GF-D8 (cell line): ENCODE data around the gene SNX13.
"Not testable (repeated sequence)": the region's sequence is repeated elsewhere in the genome, so short reads cannot be mapped to it uniquely, and the experiment has no call there.

Source experiments
- DNase-seq: peaks from one replicate; lab custom pipeline; 2025; lab: John Stamatoyannopoulos, UW

The SNX13 gene

GRCh38 chr7:17845197-17845547 lies 95.1 kb downstream of the SNX13 start:
- no peak for DNase-seq

GRCh38 chr7:17844514-17845196 lies 95.6 kb downstream of the SNX13 start:
- no peak for DNase-seq

- DNase-seq, result no peak
Observed at GRCh38 chr7:17844022-17844421, 96.3 kb downstream of the SNX13 start.

- DNase-seq, result no peak
Observed at GRCh38 chr7:17843041-17843440, 97.3 kb downstream of the SNX13 start.

GRCh38 chr7:17832820-17833355 lies 107.4 kb downstream of the SNX13 start:
- no peak for DNase-seq

GRCh38 chr7:17832242-17832641 lies 108.1 kb downstream of the SNX13 start:
- no peak for DNase-seq

GRCh38 chr7:17830206-17830605 lies 110.1 kb downstream of the SNX13 start:
- DNase-seq, result peak; percentile 21

GRCh38 chr7:17829001-17829400 lies 111.3 kb downstream of the SNX13 start:
- DNase-seq, result no peak

GRCh38 chr7:17822547-17823173 lies 117.6 kb downstream of the SNX13 start:
- no peak for DNase-seq

- no peak for DNase-seq
Observed at GRCh38 chr7:17816903-17817302, 123.4 kb downstream of the SNX13 start.

GRCh38 chr7:17815318-17815717 lies 125.0 kb downstream of the SNX13 start:
- DNase-seq, result no peak

GRCh38 chr7:17814058-17814457 lies 126.2 kb downstream of the SNX13 start:
- no peak for DNase-seq

- not testable (repeated sequence) for DNase-seq
Observed at GRCh38 chr7:17809215-17809614, 131.1 kb downstream of the SNX13 start.

- DNase-seq, result no peak
Observed at GRCh38 chr7:17807242-17807641, 133.1 kb downstream of the SNX13 start.

GRCh38 chr7:17806631-17807030 lies 133.7 kb downstream of the SNX13 start:
- DNase-seq, result no peak

- no peak for DNase-seq
Observed at GRCh38 chr7:17802056-17802455, 138.2 kb downstream of the SNX13 start.

- DNase-seq, result no peak
Observed at GRCh38 chr7:17792075-17792936, 148.0 kb downstream of the SNX13 start.

GRCh38 chr7:17787257-17787656 lies 153.0 kb downstream of the SNX13 start:
- DNase-seq, result no peak

GRCh38 chr7:17786314-17786852 lies 153.9 kb downstream of the SNX13 start:
- DNase-seq, result no peak

GRCh38 chr7:17782216-17782549 lies 158.1 kb downstream of the SNX13 start:
- no peak for DNase-seq

- no peak for DNase-seq
Observed at GRCh38 chr7:17781491-17782215, 158.6 kb downstream of the SNX13 start.

- no peak for DNase-seq
Observed at GRCh38 chr7:17779381-17779780, 160.9 kb downstream of the SNX13 start.
